ENCODE results near the gene LHPP.

- no peak for TF ChIP-seq CTCF (conservative IDR thresholded peaks at IDR 0.05)
- no peak for TF ChIP-seq ZFX (IDR thresholded peaks at IDR 0.05)
Observed at GRCh38 chr10:124416733-124417132, 44.9 kb upstream of the LHPP start.
